Measurements from ENCODE around the gene EDDM13. TPM values are rescaled to one million over a fixed set of nuclear protein-coding genes. Genes with fewer than 3 reads are reported as not detected.
"Not testable (repeated sequence)": the region's sequence is repeated elsewhere in the genome, so short reads cannot be mapped to it uniquely, and the experiment has no call there.

EDDM13 gene
- total and polyA plus RNA-seq, 9 donors: 0.27 to 2.3 (median 1.3) TPM

DNA sequence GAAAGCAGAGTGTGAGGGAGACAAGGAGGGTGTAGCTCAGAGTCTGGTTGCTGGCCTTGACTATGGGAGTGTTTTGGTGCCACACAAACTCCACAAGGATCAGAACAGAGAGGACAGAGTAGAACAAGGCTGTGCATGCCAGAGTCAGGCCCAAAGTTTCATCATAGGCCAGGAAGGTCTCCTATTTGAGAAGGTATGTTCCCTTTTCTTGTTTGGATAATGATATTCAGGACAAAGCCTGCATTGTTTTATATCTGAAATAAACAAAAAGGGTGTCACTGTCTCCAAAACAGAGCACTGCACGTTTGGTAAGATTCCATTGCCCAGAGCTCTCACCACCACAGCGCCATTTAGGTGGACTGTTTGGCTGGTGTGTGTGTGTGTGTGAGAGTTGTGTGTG, 45.2 kb downstream of the EDDM13 start:
- Histone ChIP-seq H3K27me3 (ENCODE audit: control insufficient read depth, insufficient read depth, low read length) (no peaks in the 10 kb centered on the region), H3K4me3 (ENCODE audit: low read length) (no peak overlapping the region), H3K36me3 (ENCODE audit: control insufficient read depth, insufficient read depth, low read length) (no peaks in the 10 kb centered on the region), H3K9me3 (replicated peaks; ENCODE audit: control insufficient read depth, low read depth, low read length) (no peaks in the 10 kb centered on the region), H3K4me1 (ENCODE audit: control insufficient read depth, insufficient read depth, low read length) (peaks cover 12% of the 10 kb centered on the region), H3K27ac (ENCODE audit: low read length) (no peak overlapping the region)
- DNase-seq: no peak
- no CpG with 5 or more reads among the region's 2 CpGs for WGBS (ENCODE audit: insufficient coverage)

DNA sequence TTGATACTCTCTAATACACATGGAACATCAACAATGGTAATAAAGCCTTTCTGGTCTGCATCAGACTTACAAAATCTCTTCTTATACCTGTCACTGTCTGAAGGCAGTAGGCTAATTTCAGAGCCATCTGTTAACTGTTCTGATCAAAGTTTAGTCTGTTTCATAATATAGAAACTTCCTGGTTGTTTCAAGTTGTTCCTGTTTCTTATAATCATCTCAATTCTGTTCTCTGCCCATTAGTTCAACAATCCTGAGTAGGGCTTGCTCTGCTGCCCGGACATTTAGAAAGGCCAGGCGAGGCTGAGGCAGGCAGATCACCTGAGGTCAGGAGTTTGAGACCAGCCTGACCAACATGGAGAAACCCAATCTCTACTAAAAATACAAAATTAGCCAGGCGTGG, 47.4 kb downstream of the EDDM13 start:
- no peak overlapping the region for H3K27ac ChIP-seq (ENCODE audit: low read length)
- WGBS (ENCODE audit: insufficient coverage): 76% methylated on average over 2 of the region's 3 CpGs
- H3K9me3 ChIP-seq (replicated peaks; ENCODE audit: control insufficient read depth, low read depth, low read length): no peaks in the 10 kb centered on the region
- no peak overlapping the region for H3K4me3 ChIP-seq (ENCODE audit: low read length)
- DNase-seq: no peak
- peaks cover 7% of the 10 kb centered on the region for H3K4me1 ChIP-seq (ENCODE audit: control insufficient read depth, insufficient read depth, low read length)
- H3K36me3 ChIP-seq (ENCODE audit: control insufficient read depth, insufficient read depth, low read length): no peaks in the 10 kb centered on the region
- no peaks in the 10 kb centered on the region for H3K27me3 ChIP-seq (ENCODE audit: control insufficient read depth, insufficient read depth, low read length)

DNA sequence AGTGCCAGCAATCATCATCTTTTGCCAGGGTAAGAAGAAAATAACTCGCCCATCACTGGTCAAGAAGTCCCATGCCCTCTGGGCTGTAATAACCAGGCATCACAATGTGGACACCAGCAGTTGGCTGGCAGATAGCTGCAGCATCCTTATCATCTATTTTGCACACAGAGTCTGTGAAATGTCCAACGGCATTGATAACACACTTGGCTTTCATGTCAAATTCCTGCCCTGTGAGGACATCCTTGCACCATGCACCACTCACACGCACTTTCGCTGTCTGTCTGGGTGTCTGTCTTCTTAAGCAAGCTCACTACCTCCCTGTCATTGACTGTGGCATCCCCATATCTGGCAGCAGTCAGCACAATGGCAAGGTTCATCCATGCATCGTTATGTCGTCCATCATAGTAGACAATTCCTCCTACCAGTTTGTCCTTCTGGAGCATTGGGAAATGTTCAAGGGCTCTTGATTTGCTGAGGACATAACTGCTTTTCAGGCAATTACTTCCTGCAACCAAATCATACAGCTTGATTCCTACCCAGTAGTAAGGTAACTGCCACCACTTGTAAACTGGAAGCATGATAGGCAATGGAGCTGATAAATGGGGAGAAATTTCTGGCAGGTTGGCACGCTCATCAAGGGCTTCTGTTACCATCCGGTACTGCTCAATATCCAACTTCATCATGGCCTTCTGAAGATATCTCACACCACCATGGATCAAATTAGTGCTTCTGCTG, 48.9 kb downstream of the EDDM13 start:
- Histone ChIP-seq H3K9me3 (replicated peaks; ENCODE audit: control insufficient read depth, low read depth, low read length) (no peaks in the 10 kb centered on the region), H3K4me1 (ENCODE audit: control insufficient read depth, insufficient read depth, low read length) (no peaks in the 10 kb centered on the region), H3K4me3 (ENCODE audit: low read length) (no peak overlapping the region), H3K27ac (ENCODE audit: low read length) (no peak overlapping the region), H3K36me3 (ENCODE audit: control insufficient read depth, insufficient read depth, low read length) (no peaks in the 10 kb centered on the region), H3K27me3 (ENCODE audit: control insufficient read depth, insufficient read depth, low read length) (no peaks in the 10 kb centered on the region)
- WGBS (ENCODE audit: insufficient coverage): 88% methylated on average over 8 of the region's 8 CpGs
- no peak for DNase-seq

DNA sequence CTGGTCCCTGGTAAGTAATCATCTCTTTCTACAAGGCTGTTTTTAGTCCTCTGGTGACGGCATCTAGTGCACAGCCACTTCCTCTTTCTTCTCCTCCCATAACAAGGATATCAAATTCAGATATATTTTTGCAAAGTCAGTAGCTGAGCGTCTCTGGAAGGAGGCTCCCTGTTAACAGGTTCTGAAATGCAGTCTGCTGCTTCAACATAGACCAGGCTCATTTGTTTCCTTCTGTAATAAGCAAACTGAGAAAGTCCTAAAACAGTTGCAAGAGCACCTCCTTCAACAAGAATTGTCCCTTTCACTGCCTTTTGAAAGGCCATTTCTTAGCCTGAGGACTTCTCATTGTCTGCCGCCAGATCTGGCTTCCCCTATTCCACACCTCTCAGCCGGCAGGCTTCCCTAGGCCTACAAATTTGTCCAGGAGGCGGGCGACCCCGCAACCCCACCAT, 49.5 kb downstream of the EDDM13 start:
- H3K4me3 ChIP-seq (ENCODE audit: low read length): no peak overlapping the region
- no peaks in the 10 kb centered on the region for H3K27me3 ChIP-seq (ENCODE audit: control insufficient read depth, insufficient read depth, low read length)
- H3K4me1 ChIP-seq (ENCODE audit: control insufficient read depth, insufficient read depth, low read length): no peaks in the 10 kb centered on the region
- peak; percentile 50 for DNase-seq
- 58% methylated on average over 3 of the region's 7 CpGs for WGBS (ENCODE audit: insufficient coverage)
- H3K36me3 ChIP-seq (ENCODE audit: control insufficient read depth, insufficient read depth, low read length): no peaks in the 10 kb centered on the region
- peak overlapping the region; percentile 35 for H3K27ac ChIP-seq (ENCODE audit: low read length)
- no peaks in the 10 kb centered on the region for H3K9me3 ChIP-seq (replicated peaks; ENCODE audit: control insufficient read depth, low read depth, low read length)

DNA sequence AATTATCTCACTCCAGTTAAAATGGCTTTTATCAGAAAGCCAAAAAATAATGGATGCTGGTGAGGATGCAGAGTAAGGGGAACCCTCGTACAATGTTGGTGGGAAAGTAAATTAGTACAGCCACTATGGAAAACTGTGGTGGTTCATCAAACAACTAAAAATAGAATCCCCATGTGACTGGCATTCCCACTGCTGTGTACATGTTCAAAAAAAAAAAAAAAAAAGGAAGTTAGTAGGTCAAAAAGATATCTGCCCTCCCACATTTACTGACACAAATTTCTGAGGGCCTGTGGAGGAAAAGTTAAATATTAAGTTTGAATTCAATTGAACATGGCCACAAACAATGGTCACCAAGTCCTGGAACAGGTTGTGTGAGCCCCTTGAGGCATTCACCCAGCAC, 51.9 kb downstream of the EDDM13 start:
- Histone ChIP-seq H3K27ac (ENCODE audit: low read length) (no peak overlapping the region), H3K36me3 (ENCODE audit: control insufficient read depth, insufficient read depth, low read length) (no peaks in the 10 kb centered on the region), H3K4me1 (ENCODE audit: control insufficient read depth, insufficient read depth, low read length) (no peaks in the 10 kb centered on the region), H3K27me3 (ENCODE audit: control insufficient read depth, insufficient read depth, low read length) (no peaks in the 10 kb centered on the region), H3K9me3 (replicated peaks; ENCODE audit: control insufficient read depth, low read depth, low read length) (no peaks in the 10 kb centered on the region), H3K4me3 (ENCODE audit: low read length) (no peak overlapping the region)
- WGBS (ENCODE audit: insufficient coverage): no CpG with 5 or more reads among the region's 1 CpG
- DNase-seq: peak; percentile 59

DNA sequence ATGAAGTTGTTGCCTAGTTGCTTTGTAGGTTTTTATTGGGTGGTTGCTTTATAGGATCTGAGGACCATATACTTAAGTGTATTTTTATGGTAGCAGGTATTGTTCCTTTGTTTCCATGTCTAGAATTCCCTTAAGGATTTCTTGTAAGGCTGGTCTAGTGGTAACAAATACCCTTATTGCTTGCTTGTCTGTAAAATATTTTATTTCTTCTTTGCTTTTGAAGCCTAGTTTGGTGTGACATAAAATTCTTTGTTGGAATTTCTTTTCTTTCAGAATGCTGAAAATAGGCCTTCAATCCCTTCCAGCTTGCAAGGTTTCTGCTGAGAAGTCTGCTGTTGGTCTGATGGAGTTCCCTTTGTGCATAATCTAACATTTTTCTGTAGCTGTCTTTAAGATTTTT, 60.1 kb downstream of the EDDM13 start:
- H3K27ac ChIP-seq (ENCODE audit: low read length): no peak overlapping the region
- no peak for DNase-seq
- H3K9me3 ChIP-seq (replicated peaks; ENCODE audit: control insufficient read depth, low read depth, low read length): peaks cover 16% of the 10 kb centered on the region
- no peaks in the 10 kb centered on the region for H3K36me3 ChIP-seq (ENCODE audit: control insufficient read depth, insufficient read depth, low read length)
- no peak overlapping the region for H3K4me3 ChIP-seq (ENCODE audit: low read length)
- H3K27me3 ChIP-seq (ENCODE audit: control insufficient read depth, insufficient read depth, low read length): no peaks in the 10 kb centered on the region
- no peaks in the 10 kb centered on the region for H3K4me1 ChIP-seq (ENCODE audit: control insufficient read depth, insufficient read depth, low read length)

DNA sequence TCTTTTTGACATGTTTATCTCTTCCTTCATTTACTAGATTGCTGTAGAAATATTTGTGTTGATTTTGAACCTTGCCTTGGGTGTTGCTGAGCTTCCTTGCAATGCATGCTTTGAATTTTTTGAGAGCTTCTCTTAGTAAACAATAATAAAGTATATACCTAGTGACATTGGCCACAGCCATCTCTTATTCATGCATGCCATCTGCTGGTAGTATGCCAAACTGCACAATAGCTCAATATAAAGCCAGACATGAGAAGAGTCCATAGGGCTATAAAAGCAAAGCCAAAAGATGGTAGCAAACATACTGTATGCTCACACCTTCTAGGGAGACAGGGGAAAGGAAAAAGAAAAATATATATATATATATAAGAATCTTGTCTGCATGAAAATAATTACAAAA, 61.0 kb downstream of the EDDM13 start:
- H3K27me3 ChIP-seq (ENCODE audit: control insufficient read depth, insufficient read depth, low read length): no peaks in the 10 kb centered on the region
- DNase-seq: peak; percentile 16
- no peak overlapping the region for H3K27ac ChIP-seq (ENCODE audit: low read length)
- no peaks in the 10 kb centered on the region for H3K36me3 ChIP-seq (ENCODE audit: control insufficient read depth, insufficient read depth, low read length)
- no peak overlapping the region for H3K4me3 ChIP-seq (ENCODE audit: low read length)
- no peaks in the 10 kb centered on the region for H3K4me1 ChIP-seq (ENCODE audit: control insufficient read depth, insufficient read depth, low read length)
- H3K9me3 ChIP-seq (replicated peaks; ENCODE audit: control insufficient read depth, low read depth, low read length): peaks cover 21% of the 10 kb centered on the region

DNA sequence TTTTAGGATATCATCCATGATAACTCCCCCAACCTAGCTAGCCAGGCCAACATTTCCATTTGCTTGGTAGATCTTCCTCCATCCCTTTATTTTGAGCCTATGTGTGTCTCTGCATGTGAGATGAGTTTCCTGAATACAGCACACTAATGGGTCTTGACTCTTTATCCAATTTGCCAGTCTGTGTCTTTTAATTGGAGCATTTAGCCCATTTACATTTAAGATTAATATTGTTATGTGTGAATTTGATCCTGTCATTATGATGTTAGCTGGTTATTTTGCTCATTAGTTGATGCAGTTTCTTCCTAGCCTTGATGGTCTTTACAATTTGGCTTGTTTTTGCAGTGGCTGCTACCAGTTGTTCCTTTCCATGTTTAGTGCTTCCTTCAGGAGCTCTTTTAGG, 62.8 kb downstream of the EDDM13 start:
- not testable (repeated sequence) for H3K27ac ChIP-seq (ENCODE audit: low read length); H3K27me3 ChIP-seq (ENCODE audit: control insufficient read depth, insufficient read depth, low read length); DNase-seq; H3K4me3 ChIP-seq (ENCODE audit: low read length); H3K4me1 ChIP-seq (ENCODE audit: control insufficient read depth, insufficient read depth, low read length); H3K36me3 ChIP-seq (ENCODE audit: control insufficient read depth, insufficient read depth, low read length)
- H3K9me3 ChIP-seq (replicated peaks; ENCODE audit: control insufficient read depth, low read depth, low read length): peaks cover 26% of the 10 kb centered on the region

DNA sequence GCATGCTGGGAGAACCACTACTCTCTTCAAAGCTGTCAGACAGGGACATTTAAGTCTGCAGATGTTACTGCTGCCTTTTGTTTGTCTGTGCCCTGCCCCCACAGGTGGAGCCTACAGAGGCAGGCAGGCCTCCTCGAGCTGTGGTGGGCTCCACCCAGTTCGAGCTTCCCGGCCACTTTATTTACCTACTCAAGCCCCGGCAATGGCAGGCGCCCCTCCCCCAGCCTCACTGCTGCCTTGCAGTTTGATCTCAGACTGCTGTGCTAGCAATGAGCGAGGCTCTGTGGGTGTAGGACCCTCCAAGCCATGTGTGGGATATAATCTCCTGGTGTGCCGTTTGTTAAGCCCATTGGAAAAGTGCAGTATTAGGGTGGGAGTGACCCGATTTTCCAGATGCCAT, 64.5 kb downstream of the EDDM13 start:
- not testable (repeated sequence) for H3K4me3 ChIP-seq (ENCODE audit: low read length); H3K4me1 ChIP-seq (ENCODE audit: control insufficient read depth, insufficient read depth, low read length); DNase-seq; H3K27ac ChIP-seq (ENCODE audit: low read length); H3K27me3 ChIP-seq (ENCODE audit: control insufficient read depth, insufficient read depth, low read length); H3K36me3 ChIP-seq (ENCODE audit: control insufficient read depth, insufficient read depth, low read length)
- no CpG with 5 or more reads among the region's 8 CpGs for WGBS (ENCODE audit: insufficient coverage)
- H3K9me3 ChIP-seq (replicated peaks; ENCODE audit: control insufficient read depth, low read depth, low read length): peaks cover 29% of the 10 kb centered on the region

DNA sequence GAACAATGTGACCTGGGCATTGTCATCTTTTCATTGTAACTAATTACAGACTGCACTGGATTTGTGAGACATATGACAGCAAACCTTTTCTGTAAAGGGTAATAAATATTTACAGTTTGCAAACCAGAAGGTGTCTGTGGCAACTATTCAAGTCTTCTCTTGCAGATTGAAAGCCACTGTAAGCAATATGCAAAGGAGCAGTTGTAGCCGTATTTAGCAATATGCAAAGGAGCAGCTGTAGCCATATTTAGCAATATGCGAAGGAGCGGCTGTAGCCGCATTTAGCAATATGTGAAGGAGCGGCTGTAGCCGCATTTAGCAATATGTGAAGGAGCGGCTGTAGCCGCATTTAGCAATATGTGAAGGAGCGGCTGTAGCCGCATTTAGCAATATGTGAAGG, 66.5 kb downstream of the EDDM13 start:
- not testable (repeated sequence) for H3K27me3 ChIP-seq (ENCODE audit: control insufficient read depth, insufficient read depth, low read length); DNase-seq; H3K36me3 ChIP-seq (ENCODE audit: control insufficient read depth, insufficient read depth, low read length); H3K27ac ChIP-seq (ENCODE audit: low read length); H3K4me3 ChIP-seq (ENCODE audit: low read length); H3K4me1 ChIP-seq (ENCODE audit: control insufficient read depth, insufficient read depth, low read length)
- WGBS (ENCODE audit: insufficient coverage): 100% methylated on average over 1 of the region's 10 CpGs
- peaks cover 30% of the 10 kb centered on the region for H3K9me3 ChIP-seq (replicated peaks; ENCODE audit: control insufficient read depth, low read depth, low read length)

DNA sequence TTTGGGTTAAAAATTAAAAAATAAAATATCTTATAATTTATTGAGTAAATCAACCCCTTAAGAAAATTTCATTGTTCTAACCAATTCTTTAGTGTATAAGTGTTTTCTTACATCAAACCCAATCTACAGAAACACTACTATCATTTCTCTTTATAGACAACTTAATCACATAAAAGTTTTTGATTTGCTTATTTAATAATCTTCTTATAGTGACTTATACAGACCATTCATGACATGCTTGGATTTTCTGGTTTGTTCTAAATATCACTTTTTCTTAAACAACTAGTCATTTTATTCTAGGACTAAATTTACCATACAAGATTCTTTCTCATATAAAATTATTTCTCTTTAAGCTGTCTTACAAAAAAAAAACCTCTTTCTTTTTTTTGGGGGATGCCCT, 69.4 kb downstream of the EDDM13 start:
- Histone ChIP-seq H3K27ac (ENCODE audit: low read length) (no peak overlapping the region), H3K4me3 (ENCODE audit: low read length) (no peak overlapping the region), H3K36me3 (ENCODE audit: control insufficient read depth, insufficient read depth, low read length) (no peaks in the 10 kb centered on the region), H3K27me3 (ENCODE audit: control insufficient read depth, insufficient read depth, low read length) (no peaks in the 10 kb centered on the region), H3K4me1 (ENCODE audit: control insufficient read depth, insufficient read depth, low read length) (no peaks in the 10 kb centered on the region), H3K9me3 (replicated peaks; ENCODE audit: control insufficient read depth, low read depth, low read length) (peaks cover 26% of the 10 kb centered on the region)
- no peak for DNase-seq
